Panc1 (cell line): ENCODE data around the gene KCNN2.

Experiments
- CTCF ChIP-seq: fragments of 450-650 bp; IDR thresholded peaks from 2 replicates; pipeline ENCODE4 v1.5.1; 2017; ENCODE audit warnings: mild to moderate bottlenecking
- POLR2AphosphoS5 ChIP-seq: IDR thresholded peaks from 2 replicates; pipeline ENCODE4 v1.6.1; 2012; ENCODE audit warnings: mild to moderate bottlenecking, low read depth, low read length, moderate library complexity
- REST ChIP-seq, 2 experiments: IDR thresholded peaks; 2 replicates each; pipeline ENCODE4 v1.6.1; 2011 to 2012; ENCODE audit warnings: low read depth in 2 of 2, control low read depth in 1 of 2, low read length in 1 of 2, mild to moderate bottlenecking in 1 of 2, moderate library complexity in 1 of 2; ENCODE audit not compliant: insufficient read depth in 1 of 2
- SIN3A ChIP-seq: IDR thresholded peaks from 2 replicates; pipeline ENCODE4 v1.6.1; 2012; ENCODE audit warnings: low read depth, mild to moderate bottlenecking, low read length, moderate library complexity, borderline replicate concordance; ENCODE audit not compliant: insufficient read depth

GRCh38 chr5:114327474-114327873, 34.4 kb upstream of the KCNN2 start:
- no peak for TF ChIP-seq CTCF
- no peak for TF ChIP-seq POLR2AphosphoS5
- no peak for TF ChIP-seq REST (IDR thresholded peaks at IDR 0.05; ENCODE audit: insufficient read depth in 1 of 2, low read depth in 2 of 2, low read length in 1 of 2)
- TF ChIP-seq SIN3A = no peak
